GM12878 (cell line): Measurements from ENCODE around the gene LCN9. TPM values are rescaled to one million over a fixed set of nuclear protein-coding genes. Genes with fewer than 3 reads are reported as not detected.

Experiments used
- ATAC-seq: fragments of 200-7000 bp; cut with Tn5 transposase; 3 replicates; pipeline ENCODE4 v1.9.1; 2020; ENCODE audit warnings: mild to moderate bottlenecking, moderate library complexity
- BruUV-seq: library from RNA; stranded (reverse); fragments of 400-500 nt; replicated peaks from 2 replicates; lab custom pipeline; 2021; lab: Mats Ljungman, UMichigan
- CTCF ChIA-PET: fragments of 300-600 bp; sonication (Branson Sonifier 250); formaldehyde crosslinking; extraction: SDS; loops from one replicate; lab custom pipeline; 2021; ENCODE audit warnings: inconsistent platforms; lab: Yijun Ruan, JAX
- POLR2A ChIA-PET: fragments of 350-600 bp; formaldehyde crosslinking; extraction: SDS; loops from one replicate; lab custom pipeline; 2021; ENCODE audit warnings: inconsistent platforms; lab: Charles Lee
- RAD21 ChIA-PET: fragments of 300-600 bp; sonication (Branson Sonifier 250); formaldehyde crosslinking; loops from one replicate; lab custom pipeline; 2023; ENCODE audit warnings: antibody characterized with exemption; ENCODE audit not compliant: unreplicated experiment; lab: Charles Lee
- SMC1A ChIA-PET: fragments of 300-600 bp; sonication (Branson Sonifier 250); formaldehyde crosslinking; loops from one replicate; lab custom pipeline; 2023; ENCODE audit not compliant: unreplicated experiment, uncharacterized antibody; lab: Charles Lee
- DNase-seq: peaks from one replicate; pipeline ENCODE4 v3.0.0-alpha.2; 2011; ENCODE audit warnings: low read depth, low spot score
- FAIRE-seq: peaks from 3 replicates; lab custom pipeline; 2011; peaks lifted over from hg19 to GRCh38; lab: Jason Lieb, UNC
- H2AFZ ChIP-seq: 2 replicates; pipeline ENCODE4 v1.6.0; 2011; ENCODE audit warnings: low read depth, low read length, control low read depth; ENCODE audit not compliant: control insufficient read depth
- H3K27ac ChIP-seq: 2 replicates; pipeline ENCODE4 v1.5.1; 2011; ENCODE audit warnings: control low read depth; ENCODE audit not compliant: control insufficient read depth, insufficient read depth
- H3K27me3 ChIP-seq, 2 experiments: replicated peaks in 1 of 2; 2 replicates each; pipeline versions ENCODE4 v1.6.0 to v1.6.1; 2011; ENCODE audit warnings: low read length in 1 of 2; ENCODE audit not compliant: control insufficient read depth in 2 of 2, insufficient read depth in 2 of 2
- H3K36me3 ChIP-seq, 2 experiments: 2 replicates each; pipeline ENCODE4 v1.5.1; 2011; ENCODE audit warnings: low read length in 1 of 2; ENCODE audit not compliant: control insufficient read depth in 2 of 2, insufficient read depth in 2 of 2
- H3K4me1 ChIP-seq: 2 replicates; pipeline ENCODE4 v1.6.1; 2011; ENCODE audit warnings: mild to moderate bottlenecking, low read length, moderate library complexity, mixed read lengths; ENCODE audit not compliant: control insufficient read depth, insufficient read depth
- H3K4me2 ChIP-seq: 2 replicates; pipeline ENCODE4 v1.6.0; 2011; ENCODE audit warnings: control low read depth; ENCODE audit not compliant: control insufficient read depth, insufficient read depth
- H3K4me3 ChIP-seq: fragments of 200-600 bp; sonication (generic); 2 replicates; pipeline ENCODE4 v1.5.1; 2016
- H3K79me2 ChIP-seq: 2 replicates; pipeline ENCODE4 v1.6.0; 2011; ENCODE audit warnings: low read length; ENCODE audit not compliant: control insufficient read depth, insufficient read depth
- H3K9ac ChIP-seq: 2 replicates; pipeline ENCODE4 v1.8.0; 2011; ENCODE audit warnings: low read length, control low read depth, mixed read lengths; ENCODE audit not compliant: control insufficient read depth, insufficient read depth
- H3K9me3 ChIP-seq: replicated peaks from 3 replicates; pipeline ENCODE4 v1.5.1; 2011; ENCODE audit warnings: mild to moderate bottlenecking, low read length; ENCODE audit not compliant: control insufficient read depth, insufficient read depth
- H4K20me1 ChIP-seq: 2 replicates; pipeline ENCODE4 v1.6.0; 2011; ENCODE audit not compliant: control insufficient read depth, insufficient read depth
- MEF2A ChIP-seq: IDR thresholded peaks from 2 replicates; pipeline ENCODE4 v1.6.1; 2011; ENCODE audit warnings: low read depth, mild to moderate bottlenecking, low read length, moderate library complexity; ENCODE audit not compliant: insufficient read depth
- POLR2AphosphoS2 ChIP-seq: IDR thresholded peaks from 2 replicates; pipeline ENCODE4 v1.6.1; 2011; ENCODE audit warnings: low read depth, mild to moderate bottlenecking, low read length, improper control_type of control experiment, moderate library complexity
- TARDBP ChIP-seq: IDR thresholded peaks from 2 replicates; pipeline ENCODE4 v1.6.1; 2016; ENCODE audit warnings: borderline replicate concordance
- ZBTB33 ChIP-seq: fragments of 450-650 bp; IDR thresholded peaks from 2 replicates; pipeline ENCODE4 v1.6.1; 2017; ENCODE audit warnings: mild to moderate bottlenecking
- WGBS: methylation state at CpG from one replicate; pipeline ENCODE4 v1.1.6; 2016; ENCODE audit warnings: low lambda C conversion rate; ENCODE audit not compliant: insufficient replicate concordance, insufficient coverage; ENCODE audit errors: missing lambda C conversion rate; 5-methylcytosine and 5-hydroxymethylcytosine counted together
- in situ Hi-C: fragments of 300-500 bp; cut with MboI; formaldehyde crosslinking; loops from 9 replicates; pipeline ENCODE4 v1.14.3; 2018; ENCODE audit warnings: mixed read lengths
- intact Hi-C: fragments of 100-400 bp; cut with micrococcal nuclease; formaldehyde crosslinking; loops from one replicate; pipeline ENCODE4 v1.14.2; 2022; ENCODE audit not compliant: unreplicated experiment
- polyA plus RNA-seq, 11 experiments: library from polyadenylated mRNA; depleted of rRNA in 4 of 11; unstranded in 6 of 11; stranded (reverse) in 5 of 11; fragments of >200 nt; fragmentation: Nextera tagmentation in 4 of 11; fragmentation: Illumina TruSeq in 1 of 11; extraction: Ambion mirVana in 4 of 11; extraction: Trizol in 1 of 11; gene quantifications; 1 replicate in 1 of 11; 2 replicates in 10 of 11; pipeline versions ENCODE4 v1.2.1 to v1.2.3, GENCODE V29; 2011 to 2016; ENCODE audit warnings: inconsistent platforms in 2 of 11, missing spikeins in 2 of 11, low read depth in 1 of 11
- total RNA-seq, 4 experiments: library from RNA; depleted of rRNA in 3 of 4; stranded (reverse); fragments of >200 nt in 3 of 4; fragmentation: Illumina TruSeq in 1 of 4; extraction: Trizol in 1 of 4; gene quantifications; 2 replicates each; pipeline versions ENCODE4 v1.2.1 to v1.2.3, GENCODE V29; 2013 to 2021

Gene LCN9
- total and polyA plus RNA-seq, 10 of the 15 experiments (the other 5 are each of a cell fraction or from before 2014, with no cell fraction given) = not detected

- RAD21 ChIA-PET = no interaction called here
- 26% methylated on average over 8 of the region's 8 CpGs for WGBS
- CTCF ChIA-PET = no interaction called here
These were observed 21.4 kb upstream of the LCN9 start for GRCh38 chr9:135641745-135642144.

More at GRCh38 chr9:135641745-135642144, 21.4 kb upstream of the LCN9 start:
- Histone ChIP-seq H3K36me3 (no peaks in the 10 kb centered on the region), H2AFZ (no peak overlapping the region), H3K4me2 (no peak overlapping the region), H4K20me1 (no peaks in the 10 kb centered on the region), H3K9ac (no peak overlapping the region), H3K9me3 (peaks cover 2% of the 10 kb centered on the region; the same call in 2 of the 3 replicates), H3K79me2 (no peaks in the 10 kb centered on the region), H3K4me1 (no peaks in the 10 kb centered on the region), H3K27ac (no peak overlapping the region), H3K4me3 (no peak overlapping the region), H3K27me3 (no peaks in the 10 kb centered on the region; a peak in 1 of 4 replicates)
- in situ Hi-C loops = no loop called here
- ATAC-seq = no peak
- no peak for FAIRE-seq
- ChIA-PET SMC1A (no interaction called here), POLR2A (no interaction called here)
- BruUV-seq = no TSS peak
- TF ChIP-seq MEF2A = no peak
- TF ChIP-seq POLR2AphosphoS2 = no peak
- TF ChIP-seq TARDBP = no peak
- TF ChIP-seq ZBTB33 = no peak
- intact Hi-C loops = no loop called here
- DNase-seq = no peak
